ENCODE measurements around the gene WIZ.

Gene WIZ

GRCh38 chr19:15381864-15382263, 67.9 kb downstream of the WIZ start:
- no peak for TF ChIP-seq CTCF (IDR thresholded peaks at IDR 0.05; ENCODE audit: extremely low read depth, missing control alignments)
- DNase-seq (ENCODE audit: low spot score), result no peak

DNA sequence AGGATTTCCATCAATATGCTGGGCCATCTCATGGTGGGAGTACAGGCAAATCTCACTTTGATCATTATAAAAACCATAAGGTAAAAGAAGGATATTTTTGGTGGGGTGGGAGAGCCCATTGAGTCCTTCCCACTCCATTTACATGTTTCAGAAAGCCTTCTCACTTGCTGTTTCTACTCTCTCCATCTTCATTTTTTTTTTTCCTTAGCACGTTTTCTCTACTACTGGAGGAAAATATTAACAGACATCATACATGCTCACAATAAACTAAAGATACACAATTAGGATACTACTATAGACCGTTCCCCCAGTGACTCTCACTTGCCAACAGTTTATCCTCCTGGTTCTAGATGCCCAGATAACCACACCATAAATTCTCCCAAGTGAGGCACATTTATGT, 68.3 kb downstream of the WIZ start:
- TF ChIP-seq CTCF (IDR thresholded peaks at IDR 0.05; ENCODE audit: extremely low read depth, missing control alignments), result no peak
- no peak for DNase-seq (ENCODE audit: low spot score)

- TF ChIP-seq CTCF (IDR thresholded peaks at IDR 0.05; ENCODE audit: extremely low read depth, missing control alignments), result no peak
- peak; percentile 65 for DNase-seq (ENCODE audit: low spot score)
Measured at GRCh38 chr19:15379999-15380647, 69.6 kb downstream of the WIZ start.

DNA sequence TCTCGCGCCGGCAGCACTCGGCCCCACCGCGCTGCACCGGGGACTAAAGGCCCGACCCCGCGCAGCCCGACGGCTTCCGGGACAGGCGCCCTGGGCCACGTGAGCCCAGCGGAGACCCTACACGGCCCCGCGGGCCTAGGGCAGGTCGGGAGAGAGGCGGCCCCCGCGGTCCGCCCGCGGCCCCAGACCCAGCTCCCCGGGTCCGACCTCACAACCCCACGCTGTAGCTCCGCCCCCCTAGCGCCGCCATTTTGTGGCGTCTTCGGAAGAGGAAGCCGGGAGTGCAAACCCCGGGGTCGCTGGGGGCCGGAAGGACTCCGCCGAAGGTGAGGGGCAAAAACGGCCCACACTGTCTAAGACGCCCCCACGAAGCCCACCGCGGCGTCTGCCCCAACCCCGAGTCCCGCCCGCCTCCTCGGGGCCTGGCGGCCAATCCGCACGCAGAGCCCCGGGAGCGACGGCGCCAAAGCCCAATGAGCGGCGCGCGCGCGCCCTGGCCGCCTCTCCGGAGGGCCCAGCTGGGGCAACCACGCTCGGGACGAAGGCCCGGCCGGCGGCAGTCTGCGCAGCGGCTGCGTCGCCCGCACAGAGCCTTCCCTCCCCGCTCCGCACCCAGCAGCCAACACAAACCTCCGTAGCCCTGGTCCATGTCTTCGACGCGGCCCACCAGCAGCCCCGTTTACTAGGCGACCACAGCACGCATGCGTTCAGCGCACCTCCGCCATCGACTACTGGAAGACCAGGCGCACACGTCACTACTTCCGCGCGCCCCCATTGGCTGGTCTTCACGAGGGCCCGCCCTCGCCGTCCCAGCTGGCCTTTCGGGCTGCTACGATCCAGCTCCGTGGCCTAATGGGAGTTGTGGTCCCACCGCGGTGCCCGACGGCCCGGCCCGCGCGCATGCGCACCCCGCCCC, 70.4 kb downstream of the WIZ start, which contains the start of gene AKAP8:
Gene AKAP8, minus strand, starts transcription at position 705 of the 916 bp plus-strand sequence. Its CDS starts 56 bp downstream, at position 649.
- no peak for TF ChIP-seq CTCF (IDR thresholded peaks at IDR 0.05; ENCODE audit: extremely low read depth, missing control alignments)
- peak; percentile 100 for DNase-seq (ENCODE audit: low spot score)

GRCh38 chr19:15378534-15379082, 71.1 kb downstream of the WIZ start:
- DNase-seq (ENCODE audit: low spot score), result peak; percentile 81
- TF ChIP-seq CTCF (IDR thresholded peaks at IDR 0.05; ENCODE audit: extremely low read depth, missing control alignments), result no peak

DNA sequence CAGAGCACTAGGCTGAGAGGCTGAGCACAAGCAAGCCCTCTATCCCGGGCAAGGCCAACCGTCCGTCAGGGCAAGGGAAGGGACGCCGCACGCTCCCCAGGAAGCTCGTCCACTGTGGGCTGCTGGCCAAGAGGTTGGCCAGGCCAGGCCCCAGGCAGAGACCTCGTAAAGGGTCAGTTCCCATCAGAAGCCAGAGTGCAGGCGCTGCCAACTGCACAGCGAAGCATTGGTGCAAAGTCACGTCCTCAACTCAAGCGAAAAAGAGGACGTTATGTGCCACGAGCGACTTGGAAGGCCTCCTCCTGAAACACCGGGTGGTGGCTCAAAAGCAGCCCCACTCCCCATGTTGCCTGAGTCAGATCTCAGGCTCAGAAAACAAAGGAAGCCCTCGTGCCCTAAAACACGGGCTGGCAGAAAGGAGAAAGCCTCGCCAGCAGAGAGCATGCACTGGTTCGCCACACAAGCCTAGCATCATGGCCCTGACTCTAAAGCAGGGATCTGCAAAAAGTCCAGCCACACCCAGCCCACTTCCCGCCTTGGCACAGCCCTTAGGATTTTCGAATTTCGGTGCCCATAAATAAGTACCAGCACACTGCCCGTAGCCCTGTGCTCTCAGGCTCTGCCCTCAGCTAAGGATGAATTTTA, 74.8 kb downstream of the WIZ start:
- no peak for TF ChIP-seq CTCF (IDR thresholded peaks at IDR 0.05; ENCODE audit: extremely low read depth, missing control alignments)
- no peak for DNase-seq (ENCODE audit: low spot score)
